Stimulated activated CD4-positive, alpha-beta T cell treated with anti-CD3 and anti-CD28 coated beads, Interleukin-12 subunit alpha, Interleukin-12 subunit beta, amount 100 ng/mL, for 48 hours (primary cell): Measurements from ENCODE around the gene C16orf96.
A peak's percentile ranks its signal among the peaks of the same experiment; 100 is the strongest.

Source experiments
- DNase-seq, 3 donors: peaks; one replicate each; pipeline ENCODE4 v3.0.0-alpha.2; 2020; ENCODE audit warnings: low read depth in 2 of 3, low spot score in 1 of 3

Gene C16orf96

GRCh38 chr16:4556112-4556511, at the start of gene C16orf96:
Gene C16orf96, plus strand, starts transcription at chr16:4556340. Its CDS starts 150 bp downstream, at chr16:4556490.
- no peak for DNase-seq

- DNase-seq = peak; percentile 28 to 53 (median 40)
Measured at GRCh38 chr16:4506450-4506849, 49.7 kb upstream of the C16orf96 start.

GRCh38 chr16:4507588-4508345, 48.4 kb upstream of the C16orf96 start:
- DNase-seq = no peak

- DNase-seq = no peak
Measured at GRCh38 chr16:4508806-4509205, 47.3 kb upstream of the C16orf96 start.

- no peak for DNase-seq
Measured at GRCh38 chr16:4509420-4509819, 46.7 kb upstream of the C16orf96 start.

DNA sequence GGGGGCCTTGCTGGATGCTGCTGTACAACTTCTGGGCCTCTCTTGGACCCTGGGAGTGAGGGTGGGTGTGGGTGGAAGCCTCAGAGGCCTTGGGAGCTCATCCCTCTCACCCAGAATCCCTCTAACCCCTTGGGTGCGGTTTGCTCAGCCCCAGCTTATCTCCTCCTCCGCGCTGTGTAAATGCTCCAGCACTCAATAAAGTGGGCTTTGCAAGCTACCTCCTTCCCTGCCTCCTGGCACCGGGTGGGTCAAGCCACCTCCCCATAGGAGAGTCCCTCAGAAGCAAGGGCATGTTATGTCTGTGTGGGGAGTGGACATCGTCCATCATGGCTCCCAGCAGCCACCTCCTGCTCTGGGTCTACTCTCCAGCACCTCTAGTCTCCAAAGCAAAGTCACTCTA, 46.0 kb upstream of the C16orf96 start:
- DNase-seq = no peak

DNA sequence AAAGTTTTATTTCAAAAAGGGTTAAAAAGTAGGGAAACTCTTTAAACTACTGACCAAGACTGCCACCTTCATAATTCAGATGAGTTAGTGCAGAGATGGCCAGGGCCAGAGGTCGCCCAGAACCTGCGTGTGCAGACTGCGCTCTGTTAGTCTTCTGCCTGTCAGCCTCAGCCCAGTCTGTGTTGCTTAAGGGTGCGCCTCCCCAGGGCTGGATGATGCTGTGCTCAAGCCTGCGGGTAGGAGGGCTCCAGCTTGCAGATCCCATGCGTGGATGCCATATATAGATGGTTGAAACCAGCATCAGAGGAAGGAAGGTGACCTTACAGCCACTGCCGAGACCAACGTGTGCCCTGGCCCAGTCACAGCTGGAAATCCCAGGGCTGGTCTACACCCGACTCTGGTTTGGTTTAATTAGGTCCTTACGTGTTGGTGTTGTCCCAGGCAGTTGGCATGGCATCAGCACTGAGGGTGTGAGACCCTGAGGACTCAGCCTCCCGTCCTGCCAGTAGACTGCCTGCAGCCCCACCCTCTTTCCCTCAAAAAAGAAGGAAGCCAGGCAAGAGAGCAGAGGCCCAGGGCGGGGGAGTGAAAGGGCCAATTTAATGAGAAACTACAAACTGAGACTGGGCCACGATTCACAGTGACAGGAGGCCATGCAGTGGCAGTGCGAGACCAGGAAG, 45.3 kb upstream of the C16orf96 start:
- DNase-seq = no peak

DNA sequence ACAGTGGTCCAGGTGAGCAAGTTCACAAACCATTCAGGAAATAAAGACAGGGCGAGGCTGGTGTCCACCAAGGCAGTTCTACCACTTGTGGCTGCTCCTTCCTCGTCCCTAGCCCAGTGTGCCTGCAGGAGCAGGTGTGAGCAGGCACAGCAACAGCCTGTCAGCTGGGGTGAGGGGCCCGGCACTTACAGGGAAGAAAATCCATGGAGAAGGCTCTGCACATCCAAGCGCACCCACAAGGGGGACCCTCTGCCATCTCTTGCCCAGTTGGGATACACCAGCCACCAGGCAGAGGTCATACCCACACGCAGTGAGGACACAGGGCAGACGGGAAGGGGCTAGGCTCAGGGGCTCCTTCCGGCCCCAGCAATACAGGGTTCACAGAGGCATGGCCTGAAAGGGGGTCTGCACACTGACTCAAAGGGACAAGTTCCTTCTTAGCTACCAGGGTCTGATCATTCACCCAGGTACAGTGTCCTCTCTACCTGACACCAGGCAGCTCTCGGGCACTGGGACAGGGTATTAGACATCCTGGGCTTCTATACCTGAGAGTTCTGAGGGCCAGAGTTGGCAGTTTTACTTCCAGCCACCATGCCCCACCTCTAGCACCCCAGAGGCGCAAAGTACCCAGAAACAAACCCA, 44.6 kb upstream of the C16orf96 start:
- no peak for DNase-seq

GRCh38 chr16:4512473-4512872, 43.7 kb upstream of the C16orf96 start:
- DNase-seq = no peak

- DNase-seq = no peak
Measured at GRCh38 chr16:4513086-4513860, 42.9 kb upstream of the C16orf96 start.

DNA sequence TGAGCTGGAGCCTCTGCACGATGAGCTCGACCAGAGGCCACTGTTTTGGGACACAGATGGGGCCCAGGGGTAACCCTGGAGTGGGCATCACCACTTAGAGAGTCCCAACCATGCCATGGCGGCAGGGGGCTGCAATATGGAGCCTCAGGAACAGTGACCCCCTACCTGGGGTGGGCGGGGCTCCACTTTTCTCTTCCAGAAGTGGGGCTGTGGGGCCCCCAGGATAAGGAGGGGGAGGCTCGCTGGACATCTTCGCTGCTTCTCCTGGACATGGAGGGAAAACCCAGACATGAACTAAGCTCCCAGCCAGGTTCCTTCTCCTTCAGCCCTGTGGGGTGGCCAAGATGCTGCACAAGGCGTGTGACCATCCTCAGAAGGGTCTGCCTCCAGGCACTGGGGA, 42.3 kb upstream of the C16orf96 start:
- no peak for DNase-seq

GRCh38 chr16:4514606-4515005, 41.5 kb upstream of the C16orf96 start:
- no peak for DNase-seq

DNA sequence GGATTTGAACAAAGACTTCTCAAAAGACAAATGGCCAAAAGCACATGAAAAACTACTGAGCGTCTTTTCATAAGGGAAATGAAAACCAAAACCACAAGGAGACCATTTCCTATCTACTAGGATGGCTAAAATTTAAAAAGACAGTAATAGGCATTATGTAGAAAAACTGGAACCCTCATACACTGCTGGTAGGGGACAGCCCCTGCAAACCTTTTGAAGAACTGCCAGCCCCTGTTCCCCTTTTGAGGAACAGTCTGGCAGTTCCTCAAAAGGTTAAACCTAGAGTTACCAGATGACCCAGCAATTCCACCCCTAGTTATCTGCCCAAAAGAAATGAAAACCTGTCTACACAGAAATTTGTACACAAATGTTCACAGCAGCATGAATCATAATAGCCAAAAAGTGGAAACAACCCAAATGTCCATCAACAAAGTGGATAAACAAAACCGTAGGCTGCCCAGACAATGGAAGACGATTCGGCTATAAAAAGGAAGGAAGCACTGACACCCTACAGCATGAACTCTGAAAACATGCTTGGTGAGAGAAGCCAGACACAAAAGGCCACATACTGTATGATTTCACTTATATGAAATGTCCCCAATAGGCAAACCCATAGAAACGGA, 40.4 kb upstream of the C16orf96 start:
- DNase-seq = no peak

- no peak for DNase-seq
Measured at GRCh38 chr16:4517812-4518680, 38.1 kb upstream of the C16orf96 start.

DNA sequence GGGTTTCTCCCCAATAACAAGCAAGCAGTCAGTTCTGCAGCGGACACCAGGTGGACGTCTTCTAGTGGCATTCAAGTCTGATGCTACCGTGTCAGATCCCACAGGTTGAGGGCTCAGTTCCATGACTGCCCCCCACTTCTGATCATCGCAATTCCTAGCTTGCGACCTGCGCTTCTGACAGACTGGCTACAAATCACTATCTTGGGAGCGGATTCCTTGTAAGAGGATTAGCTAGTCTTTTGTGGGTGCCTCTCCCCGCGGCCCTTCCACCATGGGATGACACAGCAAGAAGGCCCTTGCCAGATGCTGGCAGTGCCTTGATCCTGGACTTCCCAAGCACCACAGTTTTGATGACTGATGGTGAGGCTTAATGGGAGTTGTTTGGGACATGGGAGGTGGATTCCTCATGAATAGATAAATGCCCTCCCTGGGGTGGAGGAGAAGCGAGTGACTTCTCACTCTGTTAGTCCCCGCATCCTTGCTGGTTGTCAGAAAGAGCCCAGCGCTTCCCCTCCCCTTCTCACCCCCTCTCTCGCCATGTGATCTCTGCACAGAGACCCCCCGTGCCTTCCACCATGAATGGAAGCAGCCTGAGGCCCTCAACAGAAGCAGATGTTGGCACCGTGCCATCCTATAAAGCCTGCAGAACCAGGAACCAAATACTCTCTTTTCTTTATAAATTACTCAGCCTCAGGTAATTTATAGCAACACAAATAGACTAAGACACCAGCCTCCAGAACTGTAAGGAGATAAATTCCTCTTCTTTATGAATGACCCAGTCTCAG, 36.7 kb upstream of the C16orf96 start:
- DNase-seq = no peak

- no peak for DNase-seq
Measured at GRCh38 chr16:4520913-4521312, 35.2 kb upstream of the C16orf96 start.

DNA sequence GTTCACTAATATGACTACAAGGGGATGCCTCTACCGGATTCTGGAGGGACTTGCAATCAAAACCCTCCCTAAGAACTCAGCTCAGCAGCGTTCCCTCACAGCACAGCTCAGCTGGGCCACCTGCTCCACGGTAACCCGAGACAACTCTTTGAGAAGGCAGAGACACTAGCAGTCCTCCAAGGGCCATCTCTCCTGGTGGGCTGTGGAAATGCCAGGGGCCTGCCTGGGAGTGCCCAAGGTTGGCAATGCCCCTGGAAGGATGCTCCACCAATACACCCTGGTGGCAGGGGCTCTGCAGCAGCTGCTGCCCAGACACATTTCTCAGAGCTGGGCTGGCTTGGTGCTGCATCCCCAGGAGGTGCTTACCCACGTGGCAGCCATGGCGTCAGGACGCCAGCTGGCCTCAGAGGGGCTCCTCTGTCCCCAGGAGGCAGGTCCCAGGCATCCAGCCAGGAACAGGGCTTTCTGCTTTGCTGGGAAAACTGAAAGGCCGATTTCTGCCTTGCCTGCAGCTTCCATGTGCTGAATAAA, 34.0 kb upstream of the C16orf96 start:
- no peak for DNase-seq

- DNase-seq = no peak
Measured at GRCh38 chr16:4523686-4524085, 32.5 kb upstream of the C16orf96 start.

DNA sequence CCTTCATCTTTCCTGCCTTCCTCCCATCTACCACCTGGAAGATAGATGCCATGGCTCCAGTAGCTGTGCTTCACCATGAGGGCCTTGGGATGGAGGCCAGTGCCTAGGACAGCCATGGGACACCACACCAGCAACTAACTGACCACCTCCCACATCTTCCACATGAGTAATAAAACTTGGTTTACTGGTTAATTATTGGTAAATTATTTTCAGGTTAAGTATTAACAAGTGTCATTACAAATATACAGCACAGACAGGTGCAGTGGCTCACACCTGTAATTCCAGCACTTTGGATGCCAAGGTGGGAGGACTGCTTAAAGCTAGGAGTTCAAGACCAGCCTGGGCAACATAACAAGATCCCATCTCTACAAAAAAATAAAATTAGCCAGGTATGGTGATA, 31.6 kb upstream of the C16orf96 start:
- DNase-seq = no peak
